ENCODE measurements around the gene CAMK1D.

- TF ChIP-seq POLR2A (IDR thresholded peaks at IDR 0.05) (no peak), CTCF (IDR thresholded peaks at IDR 0.05) (no peak)
Observed at GRCh38 chr10:12466704-12467305, 117.5 kb downstream of the CAMK1D start.
